ENCODE measurements around the gene MAK. TPM values are rescaled to one million over a fixed set of nuclear protein-coding genes. Genes with fewer than 3 reads are reported as not detected.
"Not testable (repeated sequence)": the region's sequence is repeated elsewhere in the genome, so short reads cannot be mapped to it uniquely, and the experiment has no call there.

MAK gene
- total and polyA plus RNA-seq, 2 of the 13 experiments (the other 11 are each of a cell fraction or from before 2014, with no cell fraction given) = 0.04 TPM; not detected in 1

- Histone ChIP-seq H3K79me2 (ENCODE audit: insufficient read depth, low read length) (peaks cover 28% of the 10 kb centered on the region), H3K4me1 (ENCODE audit: insufficient read depth, low read length) (peaks cover 10% of the 10 kb centered on the region; the same call in 1 of the 2 replicates), H3K4me3 (replicated peaks in 1 of 3; ENCODE audit: insufficient read depth in 1 of 3, low read depth in 2 of 3, low read length in 3 of 3) (no peak overlapping the region), H3K9ac (ENCODE audit: insufficient read depth, low read depth, low read length) (no peak overlapping the region), H3K27ac (ENCODE audit: extremely low read length, insufficient read depth, low read length) (no peak overlapping the region), H3K27me3 (ENCODE audit: control insufficient read depth in 1 of 2, insufficient read depth in 2 of 2, low read length in 2 of 2) (no peaks in the 10 kb centered on the region), H3K36me3 (replicated peaks in 1 of 2; ENCODE audit: control insufficient read depth in 1 of 2, insufficient read depth in 2 of 2, low read length in 2 of 2) (peaks cover 29 to 74% of the 10 kb centered on the region in 2 experiments), H4K20me1 (ENCODE audit: insufficient read depth, low read length) (no peaks in the 10 kb centered on the region), H3K4me2 (ENCODE audit: low read depth, low read length) (no peak overlapping the region), H2AFZ (ENCODE audit: low read length) (no peak overlapping the region), H3K9me3 (ENCODE audit: low read length) (no peaks in the 10 kb centered on the region)
- POLR2A ChIA-PET = interaction anchor here (4.4 kb wide), 1 partner anchor 34 kb away, joined by 27 read pairs; the partner anchor contains the start of gene TMEM14C
- intact Hi-C loops (cut with micrococcal nuclease; ENCODE audit: unreplicated experiment) = no loop called here
- DNase-seq (ENCODE audit: low spot score) = no peak
- CTCF ChIA-PET (ENCODE audit: low intra/inter-chr PET ratio, low total read pairs) = no interaction called here
- no peak for FAIRE-seq
- in situ Hi-C loops (cut with HindIII; ENCODE audit: extremely low pct_ligation_motif_present, low pct_unique_long_range_greater_than_20kb) = no loop called here
- no peak for ATAC-seq
- no peak for TF ChIP-seq RCOR2 (CRISPR knock-in tag; IDR thresholded peaks at IDR 0.05)
- TF ChIP-seq GPBP1L1 (CRISPR knock-in tag; IDR thresholded peaks at IDR 0.05) = no peak
- TF ChIP-seq ZNF530 (CRISPR knock-in tag; IDR thresholded peaks at IDR 0.05; ENCODE audit: low read depth) = no peak
- no peak for TF ChIP-seq AGO2 (optimal IDR thresholded peaks at IDR 0.05; ENCODE audit: low read depth, low read length)
- no peak for TF ChIP-seq CENPX (CRISPR knock-in tag; IDR thresholded peaks at IDR 0.05)
- no peak for TF ChIP-seq HDAC1 (CRISPR knock-in tag; IDR thresholded peaks at IDR 0.05)
- TF ChIP-seq ZNF546 (CRISPR knock-in tag; conservative IDR thresholded peaks at IDR 0.05) = no peak
- TF ChIP-seq DMAP1 (CRISPR knock-in tag; IDR thresholded peaks at IDR 0.05) = no peak
- no peak for TF ChIP-seq ARHGAP35 (CRISPR knock-in tag; IDR thresholded peaks at IDR 0.05; ENCODE audit: borderline replicate concordance)
- TF ChIP-seq NR2F6 (IDR thresholded peaks at IDR 0.05) = no peak
- TF ChIP-seq NR2F6 (CRISPR knock-in tag; IDR thresholded peaks at IDR 0.05) = no peak
- no peak for TF ChIP-seq SNRNP70 (IDR thresholded peaks at IDR 0.05; ENCODE audit: low read depth, low read length)
- 90% methylated on average over 1 of the region's 1 CpG for WGBS (ENCODE audit: low lambda C conversion rate)
- no TSS peak for BruUV-seq (replicated peaks)
Measured at GRCh38 chr6:10756085-10756484, 82.3 kb downstream of the MAK start.

GRCh38 chr6:10751757-10752156, 86.6 kb downstream of the MAK start:
- H3K9ac ChIP-seq (ENCODE audit: insufficient read depth, low read depth, low read length); H2AFZ ChIP-seq (ENCODE audit: low read length); H3K27ac ChIP-seq (ENCODE audit: extremely low read length, insufficient read depth, low read length); H3K9me3 ChIP-seq (ENCODE audit: low read length); POLR2A ChIA-PET; FAIRE-seq; in situ Hi-C loops (cut with HindIII; ENCODE audit: extremely low pct_ligation_motif_present, low pct_unique_long_range_greater_than_20kb); DNase-seq (ENCODE audit: low spot score); intact Hi-C loops (cut with micrococcal nuclease; ENCODE audit: unreplicated experiment); ATAC-seq; H3K27me3 ChIP-seq (ENCODE audit: control insufficient read depth in 1 of 2, insufficient read depth in 2 of 2, low read length in 2 of 2); H4K20me1 ChIP-seq (ENCODE audit: insufficient read depth, low read length); H3K4me2 ChIP-seq (ENCODE audit: low read depth, low read length); H3K4me3 ChIP-seq (replicated peaks in 1 of 3; ENCODE audit: insufficient read depth in 1 of 3, low read depth in 2 of 3, low read length in 3 of 3); BruUV-seq (replicated peaks); CTCF ChIA-PET (ENCODE audit: low intra/inter-chr PET ratio, low total read pairs): not testable (repeated sequence)
- peaks cover 32 to 61% of the 10 kb centered on the region in 2 experiments for H3K36me3 ChIP-seq (replicated peaks in 1 of 2; ENCODE audit: control insufficient read depth in 1 of 2, insufficient read depth in 2 of 2, low read length in 2 of 2)
- WGBS (ENCODE audit: low lambda C conversion rate) = 98% methylated on average over 5 of the region's 5 CpGs
- peaks cover 25% of the 10 kb centered on the region for H3K4me1 ChIP-seq (ENCODE audit: insufficient read depth, low read length)
- peaks cover 58% of the 10 kb centered on the region for H3K79me2 ChIP-seq (ENCODE audit: insufficient read depth, low read length)

- BruUV-seq (replicated peaks); H3K27me3 ChIP-seq (ENCODE audit: control insufficient read depth in 1 of 2, insufficient read depth in 2 of 2, low read length in 2 of 2); H4K20me1 ChIP-seq (ENCODE audit: insufficient read depth, low read length); CTCF ChIA-PET (ENCODE audit: low intra/inter-chr PET ratio, low total read pairs); FAIRE-seq; H3K4me2 ChIP-seq (ENCODE audit: low read depth, low read length); intact Hi-C loops (cut with micrococcal nuclease; ENCODE audit: unreplicated experiment); H3K9ac ChIP-seq (ENCODE audit: insufficient read depth, low read depth, low read length); in situ Hi-C loops (cut with HindIII; ENCODE audit: extremely low pct_ligation_motif_present, low pct_unique_long_range_greater_than_20kb); DNase-seq (ENCODE audit: low spot score); H3K9me3 ChIP-seq (ENCODE audit: low read length); H2AFZ ChIP-seq (ENCODE audit: low read length); H3K4me3 ChIP-seq (replicated peaks in 1 of 3; ENCODE audit: insufficient read depth in 1 of 3, low read depth in 2 of 3, low read length in 3 of 3); ATAC-seq; H3K27ac ChIP-seq (ENCODE audit: extremely low read length, insufficient read depth, low read length): not testable (repeated sequence)
- Histone ChIP-seq H3K36me3 (replicated peaks in 1 of 2; ENCODE audit: control insufficient read depth in 1 of 2, insufficient read depth in 2 of 2, low read length in 2 of 2) (peaks cover 29 to 51% of the 10 kb centered on the region in 2 experiments), H3K79me2 (ENCODE audit: insufficient read depth, low read length) (peaks cover 58% of the 10 kb centered on the region), H3K4me1 (ENCODE audit: insufficient read depth, low read length) (peaks cover 29% of the 10 kb centered on the region)
- POLR2A ChIA-PET = interaction anchor here (5.1 kb wide), 1 partner anchor 29 kb away, joined by 332 read pairs; the partner anchor contains the start of gene TMEM14C
- WGBS (ENCODE audit: low lambda C conversion rate) = 97% methylated on average over 6 of the region's 6 CpGs
Measured at GRCh38 chr6:10750568-10750967, 87.8 kb downstream of the MAK start.
